HTERT RPE-1 (cell line): Measurements from ENCODE around the gene MFSD11.
"Not testable (repeated sequence)": the region's sequence is repeated elsewhere in the genome, so short reads cannot be mapped to it uniquely, and the experiment has no call there.

Experiments
- in situ Hi-C: fragments of 300-500 bp; cut with MboI; formaldehyde crosslinking; loops from 4 replicates; pipeline ENCODE4 v1.14.3; 2020; ENCODE audit warnings: low sequenced_read_pairs

Gene MFSD11

GRCh38 chr17:76737676-76738467, at the start of gene MFSD11:
TSS of gene MFSD11 (plus strand) at chr17:76738119. CDS start at chr17:76738353, 234 bp downstream.
- in situ Hi-C loops, result no loop called here

DNA sequence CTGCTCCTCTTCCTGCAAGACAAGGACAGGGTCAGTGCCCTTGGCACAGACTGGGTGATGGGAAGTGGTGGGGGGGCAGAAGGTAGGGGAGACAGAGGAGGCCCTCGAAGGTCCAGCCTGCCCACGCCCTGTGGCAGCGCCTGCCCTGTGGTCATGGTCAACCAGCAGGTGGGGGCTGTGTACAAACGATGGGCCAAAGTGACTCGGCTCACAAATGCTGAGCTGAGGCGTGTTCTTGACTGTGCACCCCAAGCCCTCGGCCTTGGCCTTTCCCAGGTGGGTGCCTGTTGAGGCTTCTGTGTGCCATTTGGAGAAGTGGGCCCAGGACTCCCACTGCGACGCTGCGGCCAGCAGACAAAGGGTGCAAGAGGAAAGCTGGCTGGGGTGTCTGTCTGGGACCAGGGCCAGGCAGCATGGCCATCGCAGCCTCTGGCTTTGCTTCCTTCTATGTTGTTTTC, 49.7 kb upstream of the MFSD11 start:
- in situ Hi-C loops, result no loop called here

- in situ Hi-C loops, result no loop called here
Measured at GRCh38 chr17:76689859-76690258, 48.1 kb upstream of the MFSD11 start.

- in situ Hi-C loops, result no loop called here
Measured at GRCh38 chr17:76690596-76691280, 47.2 kb upstream of the MFSD11 start.

DNA sequence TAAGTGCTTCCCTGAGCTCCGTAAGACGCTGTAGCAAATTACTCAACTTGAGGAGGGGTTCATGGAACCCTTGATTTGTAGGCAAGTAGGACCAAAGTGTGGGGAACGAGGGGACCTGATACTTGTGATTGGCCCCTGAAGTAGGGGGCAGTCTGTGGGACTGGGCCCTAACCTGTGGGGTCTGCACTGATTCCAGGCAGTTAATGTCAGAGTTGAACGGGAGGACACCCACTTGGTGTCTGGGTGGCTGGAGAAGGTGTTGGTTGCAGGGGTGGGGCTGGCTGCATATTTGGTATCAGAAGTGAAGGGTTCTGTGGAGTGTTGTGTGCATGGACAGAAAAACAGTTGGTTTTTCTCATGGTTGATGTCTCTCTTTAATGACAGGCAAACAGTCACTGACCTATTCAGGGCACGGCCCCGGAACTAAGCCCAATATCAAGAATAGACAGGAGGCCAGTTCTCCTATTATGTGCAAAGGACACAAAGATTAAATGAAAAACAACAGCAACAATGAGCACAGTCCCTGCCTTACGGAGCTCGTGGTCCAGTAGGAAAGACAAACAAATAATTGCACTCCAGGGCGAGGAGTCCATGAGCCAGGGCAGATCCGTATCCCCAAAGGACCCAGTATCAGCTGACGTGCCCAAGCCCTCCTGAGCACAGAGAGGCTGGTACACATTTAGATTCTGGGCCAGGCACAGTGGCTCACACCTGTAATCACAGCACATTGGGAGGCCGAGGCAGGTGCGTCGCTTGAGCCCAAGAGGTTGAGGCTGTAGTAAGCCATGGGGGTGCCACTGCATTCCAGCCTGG, 46.3 kb upstream of the MFSD11 start:
- in situ Hi-C loops, result no loop called here

- in situ Hi-C loops, result no loop called here
Measured at GRCh38 chr17:76695059-76695831, 42.7 kb upstream of the MFSD11 start.

DNA sequence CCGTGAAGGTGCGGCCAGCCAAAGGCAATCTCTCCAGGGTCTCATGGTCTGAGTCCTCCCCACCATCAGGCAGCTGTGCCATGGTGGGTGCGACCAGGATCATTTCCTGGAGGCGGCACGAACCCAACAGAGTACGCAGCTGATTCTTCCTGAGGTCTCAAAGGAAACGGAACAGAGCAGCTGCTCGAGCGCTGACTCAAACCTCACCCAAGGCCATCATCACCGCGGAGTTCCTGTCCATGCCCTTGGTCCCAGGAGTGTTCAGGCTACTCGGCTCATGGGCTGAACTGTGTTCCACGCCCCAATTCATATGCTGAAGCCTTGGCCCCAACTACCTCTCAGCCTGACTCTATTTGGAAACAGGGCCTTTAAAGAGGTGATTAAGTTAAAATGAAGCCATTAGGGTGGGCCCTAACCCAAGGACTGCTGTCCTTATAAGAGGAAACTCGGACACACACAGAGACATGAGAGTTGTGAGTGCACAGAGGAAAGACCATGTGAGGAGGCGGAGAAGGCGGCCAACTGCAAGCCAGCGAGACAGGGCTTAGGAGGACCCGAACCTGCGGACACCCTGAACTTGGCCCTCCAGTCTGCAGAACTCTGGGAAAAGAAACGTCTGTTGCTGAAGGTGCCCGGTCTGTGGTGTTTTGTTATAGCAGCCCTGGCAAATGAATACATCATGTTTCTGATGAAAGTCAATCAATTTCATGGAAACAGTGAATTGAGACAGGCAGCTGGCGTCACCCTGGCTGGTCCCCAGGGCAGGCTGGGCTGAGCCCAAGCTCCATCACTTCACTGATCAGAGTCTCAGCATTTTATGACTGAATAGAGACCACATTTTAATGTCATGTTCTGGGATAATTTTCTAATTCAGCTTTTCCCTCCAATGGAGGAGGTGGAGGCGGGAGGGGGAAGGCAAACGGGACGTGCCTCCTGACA, 40.9 kb upstream of the MFSD11 start:
- in situ Hi-C loops, result no loop called here

DNA sequence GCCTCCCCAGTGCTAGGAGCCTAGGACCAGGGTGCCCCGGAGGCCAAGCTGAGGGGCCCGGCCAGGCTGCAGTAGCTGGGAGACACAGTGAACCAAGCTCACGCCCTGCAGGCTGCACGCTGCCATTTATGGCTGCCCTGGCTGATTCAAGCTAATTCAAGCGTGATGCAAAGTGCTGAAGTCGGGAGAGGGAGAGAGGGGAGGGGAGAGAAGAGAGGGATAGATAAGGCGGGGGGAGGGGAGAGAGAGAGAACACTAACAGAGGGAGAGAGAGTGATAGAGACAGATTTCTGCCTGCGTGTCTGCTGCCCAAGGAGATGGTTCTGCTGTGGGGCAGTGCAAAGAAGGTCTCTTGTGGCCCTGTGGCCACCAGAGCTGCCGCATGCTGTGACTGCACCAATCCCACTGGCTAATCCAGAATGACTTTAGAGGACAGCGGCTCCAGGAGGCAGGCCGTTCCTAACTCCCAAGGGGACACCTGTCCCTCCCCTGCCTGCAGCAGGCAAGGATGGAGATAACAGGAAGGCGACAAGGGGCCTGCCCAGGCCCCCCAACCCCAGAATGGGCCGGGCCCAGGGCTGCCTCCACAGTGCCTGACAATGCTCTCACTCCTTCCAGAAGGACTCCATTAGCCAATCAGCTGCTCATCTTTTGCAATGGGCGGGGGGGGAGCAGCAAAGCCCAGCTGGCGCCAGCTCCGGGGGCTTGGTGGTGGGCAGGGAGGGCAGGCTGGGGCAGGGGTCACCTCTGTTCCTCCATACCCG, 40.0 kb upstream of the MFSD11 start:
- in situ Hi-C loops, result no loop called here

DNA sequence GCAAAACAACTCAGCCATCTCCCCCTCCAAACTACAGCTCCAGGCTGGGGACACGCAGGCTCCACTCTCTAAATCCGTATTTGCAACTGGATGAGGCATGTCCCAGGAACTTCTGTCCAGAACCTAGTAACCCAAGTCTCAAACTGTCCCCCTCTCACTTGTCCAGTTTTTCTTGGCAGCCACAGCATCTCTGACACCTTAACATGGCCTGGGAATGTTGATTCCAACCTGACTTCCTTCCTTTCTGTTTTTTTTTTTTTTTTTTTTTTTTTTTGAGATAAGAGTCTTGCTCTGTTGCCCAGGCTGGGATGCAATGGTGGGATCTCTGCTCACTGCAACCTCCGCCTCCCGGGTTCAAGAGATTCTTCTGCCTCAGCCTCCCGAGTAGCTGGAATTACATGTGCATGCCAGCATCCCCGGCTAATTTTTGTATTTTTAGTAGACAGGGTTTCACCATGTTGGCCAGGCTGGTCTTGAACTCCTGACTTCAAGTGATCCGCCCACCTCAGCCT, 39.4 kb upstream of the MFSD11 start:
- in situ Hi-C loops, result not testable (repeated sequence)

- in situ Hi-C loops, result no loop called here
Measured at GRCh38 chr17:76700270-76700616, 37.7 kb upstream of the MFSD11 start.

- in situ Hi-C loops, result no loop called here
Measured at GRCh38 chr17:76700617-76701470, 37.1 kb upstream of the MFSD11 start.

DNA sequence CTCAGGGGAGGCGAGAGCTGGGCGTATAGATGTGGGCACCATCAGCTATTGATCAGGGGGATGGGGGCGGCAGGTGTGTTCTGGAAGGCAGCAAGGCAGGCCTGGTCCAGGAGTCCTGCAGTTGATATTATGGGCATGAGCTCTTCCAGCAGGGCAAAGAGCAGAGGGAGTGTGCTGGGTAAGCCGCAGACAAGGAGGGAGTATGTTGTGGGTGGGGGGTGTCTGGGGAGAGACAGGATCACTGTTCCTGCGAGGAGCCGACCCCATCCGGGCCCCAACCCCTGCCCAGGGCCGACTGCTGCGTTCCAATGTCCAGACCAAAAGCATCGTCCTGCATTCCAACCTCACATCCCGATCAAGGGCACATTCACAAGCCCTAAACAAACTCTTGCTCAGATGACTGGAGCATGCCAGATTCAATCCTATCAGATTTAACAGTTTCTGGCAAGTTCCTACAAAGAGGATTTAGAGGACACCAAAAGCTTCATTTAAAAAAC, 36.4 kb upstream of the MFSD11 start:
- in situ Hi-C loops, result no loop called here

DNA sequence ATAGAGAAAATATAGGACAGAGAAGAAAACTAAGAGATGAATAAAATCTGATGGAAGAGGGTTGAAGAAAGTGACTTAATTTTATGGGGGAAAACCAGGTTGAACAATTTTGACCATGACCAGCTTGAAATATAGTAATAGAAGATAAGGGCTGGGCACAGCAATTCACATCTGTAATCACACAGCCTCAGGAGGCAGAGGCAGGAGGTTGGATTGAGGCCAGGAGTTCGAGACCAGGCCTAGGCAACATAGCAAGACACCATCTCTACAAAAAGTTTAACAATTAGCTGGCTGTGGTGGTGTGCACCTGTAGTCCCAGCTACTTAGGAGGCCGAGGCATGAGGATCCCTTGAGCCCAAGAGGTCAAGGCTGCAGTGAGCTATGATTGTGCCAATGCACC, 35.8 kb upstream of the MFSD11 start:
- in situ Hi-C loops, result no loop called here

DNA sequence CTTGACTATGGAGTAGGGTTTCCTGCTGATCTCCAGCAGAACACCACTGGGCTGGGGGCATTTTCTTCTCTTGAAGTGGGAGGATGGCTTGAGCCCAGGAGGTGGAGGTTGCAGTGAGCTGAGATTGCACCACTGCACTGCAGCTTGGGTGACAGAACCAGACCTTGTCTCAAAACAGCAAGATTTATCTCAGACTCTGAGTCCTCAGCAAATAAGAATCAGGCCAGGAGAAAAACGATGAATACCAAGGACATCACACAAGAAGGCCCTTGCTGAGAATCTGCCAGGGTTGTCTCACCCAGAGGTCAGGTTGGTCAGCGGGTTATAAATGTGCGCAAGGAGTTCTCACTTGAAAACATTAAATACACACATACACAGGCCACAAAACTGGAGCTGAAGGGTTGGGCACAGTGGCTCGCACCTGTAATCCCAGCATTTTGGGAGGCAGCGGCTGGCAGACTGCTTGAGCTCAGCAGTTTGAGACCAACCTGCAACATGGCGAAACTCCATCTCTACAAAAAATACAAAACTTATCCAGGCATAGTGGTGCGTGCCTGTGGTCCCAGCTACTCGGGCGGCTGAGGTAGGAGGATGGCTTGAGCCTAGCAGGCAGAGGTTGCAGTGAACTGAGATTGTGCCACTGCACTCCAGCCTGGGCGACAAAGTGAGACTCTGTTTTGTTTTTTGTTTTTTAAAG, 34.8 kb upstream of the MFSD11 start:
- in situ Hi-C loops, result no loop called here

DNA sequence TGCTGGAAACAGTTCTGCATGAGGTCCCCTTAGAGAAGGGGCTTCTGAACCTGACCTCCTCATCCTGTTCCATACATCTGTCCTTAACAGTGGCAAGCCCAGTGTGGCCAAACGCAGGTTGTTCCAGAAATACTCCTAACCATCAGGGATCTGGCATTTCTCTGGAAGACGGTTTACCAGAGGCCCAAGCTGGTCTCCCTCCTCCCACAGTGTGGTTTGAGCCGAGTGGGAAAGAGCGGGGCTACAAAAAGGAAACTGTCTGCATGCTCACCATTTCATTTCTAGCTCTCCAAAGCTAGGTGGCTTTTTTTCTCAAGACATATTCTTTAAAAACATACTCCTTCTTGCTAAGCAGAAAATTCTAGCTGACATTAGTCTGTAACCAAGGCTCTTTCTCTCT, 33.1 kb upstream of the MFSD11 start:
- in situ Hi-C loops, result no loop called here

DNA sequence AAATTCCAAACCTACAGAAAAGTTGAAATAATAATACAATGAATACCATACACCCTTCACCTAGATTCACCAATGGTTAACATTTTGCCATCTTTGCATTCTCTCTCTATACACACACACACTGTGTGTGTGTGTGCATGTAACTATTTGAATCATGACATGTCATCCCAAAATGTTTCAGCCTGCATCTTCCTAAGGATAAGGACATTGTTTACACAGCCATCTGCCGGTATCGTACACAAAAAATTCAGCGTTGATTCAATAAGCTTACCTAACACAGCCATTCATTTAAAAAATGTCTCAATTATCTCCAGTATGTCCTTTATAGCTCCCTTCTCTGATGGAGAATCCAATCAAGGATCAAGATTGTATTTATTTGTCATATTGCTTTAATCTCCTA, 31.1 kb upstream of the MFSD11 start:
- in situ Hi-C loops, result no loop called here
